ENCODE measurements around the gene UNC93B1.
"Not testable (repeated sequence)": the region's sequence is repeated elsewhere in the genome, so short reads cannot be mapped to it uniquely, and the experiment has no call there.

Gene UNC93B1

DNA sequence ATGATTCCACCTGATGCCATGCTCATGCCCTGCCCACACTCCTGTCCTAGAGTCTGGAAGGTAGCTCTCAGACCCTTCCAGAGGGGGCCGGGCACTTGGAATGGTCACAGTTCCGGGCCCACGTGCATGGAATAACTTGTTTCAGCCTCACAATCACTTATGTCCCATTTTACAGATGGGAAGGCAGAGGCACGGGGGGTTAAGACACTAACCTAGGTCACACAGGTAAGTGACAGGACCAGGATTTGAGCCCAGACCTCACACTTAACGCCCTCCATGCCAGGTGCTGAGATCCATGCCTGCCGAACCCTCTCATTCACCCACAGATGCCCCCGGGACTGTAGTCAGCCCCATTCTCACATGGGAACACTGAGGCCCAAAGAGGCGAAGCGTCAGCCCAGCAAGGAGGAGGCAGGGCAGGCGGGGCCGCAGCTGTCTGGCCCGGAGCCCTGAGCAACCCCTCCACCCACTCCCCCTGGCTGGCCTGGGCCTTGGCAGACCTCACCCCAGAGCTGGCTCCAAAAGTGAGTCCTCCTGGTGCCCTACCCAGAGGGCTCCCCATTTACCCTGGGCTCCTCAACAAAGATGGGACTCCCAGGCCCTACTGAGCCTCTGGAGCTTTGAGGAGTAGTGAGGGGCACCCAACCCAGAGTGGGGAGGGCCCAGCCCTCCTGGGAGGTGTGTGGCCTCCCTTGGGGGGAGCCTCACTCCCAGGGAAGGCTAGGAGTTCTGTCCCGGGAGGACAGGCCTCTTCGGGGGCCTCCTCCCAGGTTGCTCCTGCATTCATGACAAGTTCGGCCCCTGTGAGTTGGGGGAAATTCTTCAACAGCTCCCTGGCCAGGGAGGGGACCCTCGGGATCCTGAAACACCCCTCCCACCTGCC is 3.8 kb upstream of the UNC93B1 start:
- no peak for DNase-seq

GRCh38 chr11:68006606-68007166 is 2.8 kb upstream of the UNC93B1 start:
- no peak for DNase-seq

- no peak for DNase-seq
Observed at GRCh38 chr11:68004551-68005335, 846 bp upstream of the UNC93B1 start.

DNA sequence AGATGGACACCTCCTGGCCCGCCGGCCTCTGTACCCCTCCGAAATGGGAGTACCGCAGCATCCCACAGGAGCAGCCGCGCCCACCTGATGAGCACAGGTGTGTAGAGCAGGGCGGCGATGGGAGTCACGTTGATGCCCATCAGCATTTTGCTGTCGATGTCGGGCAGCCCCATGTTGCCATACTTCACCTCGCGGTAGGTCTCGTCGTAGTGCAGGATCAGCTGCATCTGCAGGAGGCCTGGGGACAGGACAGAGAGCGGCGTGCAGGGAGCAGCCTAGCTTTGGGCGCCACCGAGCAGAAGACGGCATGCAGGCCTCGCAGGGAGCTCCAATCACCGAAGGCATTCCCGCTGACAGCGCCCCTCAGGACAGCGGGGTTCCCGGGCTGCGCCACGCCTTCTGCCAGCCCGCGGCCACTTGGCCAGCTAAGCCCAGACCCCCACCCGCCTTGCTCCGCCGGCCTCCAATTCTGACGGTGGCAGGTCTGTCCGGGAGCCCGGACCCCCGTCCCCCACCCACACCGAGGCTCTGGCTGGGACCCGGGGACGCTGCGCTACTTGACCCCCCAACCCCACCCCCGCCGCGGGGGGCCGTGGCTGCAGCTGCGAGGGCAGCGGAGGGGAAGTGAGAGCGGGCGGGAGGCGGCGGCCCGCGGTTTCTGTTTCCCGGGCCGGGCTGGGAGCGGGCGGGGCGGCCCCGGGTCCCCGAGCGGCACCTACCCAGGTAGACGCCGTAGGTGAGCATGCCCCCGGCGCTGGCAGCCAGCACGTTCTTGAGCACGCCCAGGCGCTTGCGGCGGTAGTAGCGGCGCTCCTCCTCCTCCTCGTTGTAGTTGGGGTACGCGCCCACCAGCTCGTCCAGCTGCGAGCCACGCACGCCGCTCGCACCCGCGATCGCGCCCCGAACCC is 705 bp downstream of the UNC93B1 start:
- peak in 3 of 4 experiments; percentile 28 to 62 (median 39) for DNase-seq

DNA sequence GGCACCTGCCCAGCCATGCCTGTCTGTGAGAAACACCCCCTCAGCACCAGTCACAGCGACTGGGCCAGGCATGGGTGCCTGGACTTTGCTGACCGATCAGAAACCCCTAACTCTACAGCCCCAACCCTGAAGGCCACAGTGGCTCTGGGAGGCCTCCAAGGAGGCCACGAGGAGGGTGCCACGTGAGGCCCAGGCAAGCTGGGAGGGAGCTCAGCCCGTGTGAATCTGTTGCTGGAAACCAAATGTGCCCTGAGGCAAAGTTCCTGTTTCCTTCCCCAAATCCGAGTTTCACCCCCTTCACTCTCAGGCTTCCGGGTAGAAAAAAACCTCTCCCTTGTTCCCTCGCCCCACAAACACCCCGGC is 1.3 kb downstream of the UNC93B1 start:
- no peak for DNase-seq

GRCh38 chr11:67999704-68000103 is 4.2 kb downstream of the UNC93B1 start:
- no peak for DNase-seq

DNA sequence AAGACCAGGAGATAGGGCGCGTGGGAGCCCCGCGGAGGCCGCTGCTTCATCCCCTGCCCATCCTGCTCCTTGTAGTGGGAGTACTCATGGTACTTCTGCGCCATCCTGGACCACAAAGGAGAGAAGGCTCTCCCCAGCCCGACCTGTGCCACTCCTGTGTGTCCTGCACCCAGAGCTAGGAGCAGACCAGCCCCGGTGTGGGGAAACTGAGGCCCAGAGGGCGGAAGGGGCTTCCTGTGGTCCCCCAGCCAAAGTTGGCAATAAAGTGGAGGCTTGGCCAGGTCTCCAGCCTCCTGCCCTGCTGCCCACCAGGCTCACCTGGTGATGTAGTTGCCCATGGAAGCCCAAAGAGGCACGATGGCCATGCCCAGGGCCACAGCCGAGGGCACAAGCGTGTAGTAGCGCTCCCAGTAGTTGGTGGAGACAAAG is 4.7 kb downstream of the UNC93B1 start:
- DNase-seq = no peak

GRCh38 chr11:67998150-67999045 is 5.5 kb downstream of the UNC93B1 start:
- DNase-seq = no peak

GRCh38 chr11:67997475-67997921 is 6.4 kb downstream of the UNC93B1 start:
- no peak for DNase-seq

- peak in 2 of 4 experiments; percentile 11 to 17 for DNase-seq
Observed at GRCh38 chr11:67996622-67997474, 7.0 kb downstream of the UNC93B1 start.

DNA sequence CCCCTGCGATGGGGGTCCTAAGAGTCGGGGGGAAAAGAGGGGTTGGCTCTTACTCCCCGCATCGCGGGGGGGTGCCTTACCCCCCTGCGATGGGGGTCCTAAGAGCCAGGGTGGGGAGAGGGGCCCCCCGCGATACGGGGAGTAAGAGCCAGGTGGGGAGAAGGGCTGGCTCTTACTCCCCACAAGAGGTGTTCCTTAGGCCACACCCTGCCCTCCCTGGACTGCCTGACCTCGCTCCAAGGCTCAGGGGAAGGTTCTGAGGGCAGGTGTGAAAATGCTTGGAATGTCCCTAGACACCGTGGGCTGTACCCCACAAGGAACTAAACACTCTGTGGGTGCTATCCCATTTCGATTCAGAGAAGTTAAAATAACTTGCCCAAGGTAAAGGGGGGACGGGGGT is 7.8 kb downstream of the UNC93B1 start:
- DNase-seq = no peak

DNA sequence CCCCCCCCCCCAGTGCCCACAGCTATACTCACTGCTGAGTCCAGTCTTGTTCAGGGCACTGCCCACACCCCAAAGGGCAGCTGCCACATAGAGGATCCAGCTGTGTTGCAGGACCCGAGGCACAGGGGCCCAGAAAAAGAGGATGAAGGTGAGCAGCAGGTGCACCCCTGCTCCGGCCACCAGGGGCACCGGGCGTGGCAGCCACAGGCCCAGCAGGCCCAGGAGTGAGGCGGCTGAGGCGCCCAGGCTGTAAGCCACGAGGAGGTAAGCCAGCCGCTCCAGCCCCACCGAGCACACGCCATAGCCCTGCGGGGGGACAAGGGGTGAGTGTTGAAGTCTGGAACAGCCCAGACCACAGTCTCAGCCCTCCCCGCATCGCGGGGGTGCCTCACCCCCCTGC is 8.3 kb downstream of the UNC93B1 start:
- not testable (repeated sequence) for DNase-seq

- DNase-seq = not testable (repeated sequence)
Observed at GRCh38 chr11:67995129-67995528, 8.8 kb downstream of the UNC93B1 start.

GRCh38 chr11:67994387-67994786 is 9.5 kb downstream of the UNC93B1 start:
- not testable (repeated sequence) for DNase-seq

DNA sequence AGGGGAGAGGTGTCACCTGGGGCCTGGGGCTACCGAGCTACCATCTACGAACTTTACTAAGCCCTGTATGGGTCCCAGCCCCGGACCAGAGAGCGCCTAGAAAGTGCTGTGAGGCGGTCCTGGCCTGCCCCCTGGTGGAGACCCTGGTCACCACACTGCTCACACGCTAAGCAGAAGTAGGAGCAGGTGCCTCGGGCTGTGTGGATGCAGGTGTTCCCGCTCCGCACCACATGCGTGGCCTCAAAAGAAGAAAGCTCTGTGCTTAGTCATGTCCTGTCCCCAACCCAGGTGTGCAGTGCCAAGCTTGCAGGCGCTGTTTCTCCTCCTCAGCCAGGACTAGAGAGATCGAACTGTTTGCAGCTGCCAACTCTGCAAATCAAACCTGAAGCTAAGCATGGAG is 10.1 kb downstream of the UNC93B1 start:
- peak in 2 of 4 experiments; percentile 23 to 38 for DNase-seq

- DNase-seq = not testable (repeated sequence)
Observed at GRCh38 chr11:67991347-67992121, 12.4 kb downstream of the UNC93B1 start.

DNA sequence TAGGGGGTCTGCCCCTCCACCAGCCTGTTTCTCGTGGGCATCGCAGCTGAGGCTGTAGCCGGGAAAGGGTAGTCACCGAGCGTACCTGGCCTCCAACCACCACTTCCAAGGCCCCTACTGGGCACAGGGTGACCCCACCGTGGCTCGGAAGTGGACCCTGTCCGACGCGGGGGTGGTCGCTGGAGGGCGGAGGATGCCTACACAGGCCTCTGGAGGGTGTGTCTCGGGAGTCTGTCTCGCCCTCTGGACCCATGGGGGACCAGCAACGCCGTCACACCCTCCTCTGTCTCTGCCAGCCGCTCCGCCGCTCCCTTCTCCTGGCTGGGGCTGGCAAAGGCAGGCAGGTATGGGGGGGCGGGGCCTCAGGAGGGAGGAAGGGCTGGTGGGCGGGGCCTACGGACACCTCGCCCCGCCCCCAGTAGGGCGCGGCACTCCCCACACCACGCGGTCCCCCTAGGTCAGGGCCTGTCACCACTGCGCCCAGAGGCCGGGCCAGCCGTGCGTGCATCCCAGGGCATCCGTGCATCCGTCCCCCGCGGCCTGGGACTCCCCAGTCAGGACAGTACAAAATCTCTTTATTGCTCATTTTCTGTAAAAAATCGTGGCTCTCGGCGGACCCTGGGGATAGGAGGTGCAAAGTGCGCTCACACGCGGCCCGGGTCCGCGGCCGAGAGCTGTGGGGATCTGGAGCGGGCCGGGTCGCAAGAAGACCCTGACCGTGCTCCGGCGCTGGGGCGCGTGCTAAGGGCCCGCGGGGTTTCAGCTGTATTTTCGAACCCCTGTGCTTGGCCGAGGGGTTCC is 13.2 kb downstream of the UNC93B1 start:
- not testable (repeated sequence) for DNase-seq

DNA sequence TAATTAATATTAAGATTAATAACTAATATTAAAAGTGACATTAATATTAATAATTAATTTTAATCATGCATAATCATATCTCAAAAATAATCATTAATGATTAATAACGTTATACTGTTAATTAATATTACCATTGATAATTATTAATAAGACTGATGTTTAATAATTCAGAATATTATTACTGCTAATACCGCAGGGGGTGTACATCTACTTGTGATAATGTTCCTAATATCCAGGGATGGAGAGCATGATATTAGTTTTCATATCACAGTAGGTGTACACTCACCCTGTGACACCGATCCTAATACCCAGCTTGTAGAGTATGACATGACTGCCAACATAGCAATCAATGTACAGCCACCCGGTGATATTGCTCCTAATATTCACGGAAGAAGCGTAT is 18.6 kb downstream of the UNC93B1 start:
- DNase-seq = not testable (repeated sequence)

GRCh38 chr11:67983951-67984350 is 19.9 kb downstream of the UNC93B1 start:
- no peak for DNase-seq
